ENCODE data around the gene GTSE1.
"Not testable (repeated sequence)": the region's sequence is repeated elsewhere in the genome, so short reads cannot be mapped to it uniquely, and the experiment has no call there.

GTSE1 gene

DNA sequence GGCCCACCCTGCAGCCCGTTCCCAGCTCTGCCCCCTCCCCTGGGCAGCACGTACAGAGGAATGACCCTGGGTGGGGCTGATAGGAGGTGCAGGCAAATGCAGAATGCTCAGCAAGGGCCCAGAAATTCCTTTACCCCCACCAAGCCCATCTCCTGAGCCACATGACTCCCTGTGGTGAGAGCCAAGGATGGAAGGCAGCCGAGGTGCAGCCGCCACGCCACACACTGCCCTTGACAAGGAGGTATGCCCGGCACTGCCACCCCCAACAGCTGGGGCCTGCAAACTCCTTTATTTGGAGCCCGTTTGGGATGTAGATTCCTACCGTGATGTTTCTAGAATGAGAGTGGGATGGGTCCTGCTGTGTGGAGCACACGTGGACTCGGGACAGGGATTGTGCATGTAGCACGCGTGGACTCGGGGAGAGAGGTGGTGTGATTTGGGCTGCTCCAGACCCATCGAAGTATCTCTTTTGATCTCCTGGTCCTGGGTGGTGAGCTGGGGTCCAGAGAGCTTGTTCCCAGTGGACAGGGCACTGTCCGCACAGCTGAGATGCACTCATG, 12.9 kb downstream of the GTSE1 start:
- no peak overlapping the region for H3K4me3 ChIP-seq
- H3K36me3 ChIP-seq: no peaks in the 10 kb centered on the region
- H3K27me3 ChIP-seq: no peaks in the 10 kb centered on the region
- intact Hi-C loops (cut with DNase I; ENCODE audit: low total_unique reads): no loop called here
- no peaks in the 10 kb centered on the region for H3K4me1 ChIP-seq
- no peak for DNase-seq
- TF ChIP-seq, protein P1, sequence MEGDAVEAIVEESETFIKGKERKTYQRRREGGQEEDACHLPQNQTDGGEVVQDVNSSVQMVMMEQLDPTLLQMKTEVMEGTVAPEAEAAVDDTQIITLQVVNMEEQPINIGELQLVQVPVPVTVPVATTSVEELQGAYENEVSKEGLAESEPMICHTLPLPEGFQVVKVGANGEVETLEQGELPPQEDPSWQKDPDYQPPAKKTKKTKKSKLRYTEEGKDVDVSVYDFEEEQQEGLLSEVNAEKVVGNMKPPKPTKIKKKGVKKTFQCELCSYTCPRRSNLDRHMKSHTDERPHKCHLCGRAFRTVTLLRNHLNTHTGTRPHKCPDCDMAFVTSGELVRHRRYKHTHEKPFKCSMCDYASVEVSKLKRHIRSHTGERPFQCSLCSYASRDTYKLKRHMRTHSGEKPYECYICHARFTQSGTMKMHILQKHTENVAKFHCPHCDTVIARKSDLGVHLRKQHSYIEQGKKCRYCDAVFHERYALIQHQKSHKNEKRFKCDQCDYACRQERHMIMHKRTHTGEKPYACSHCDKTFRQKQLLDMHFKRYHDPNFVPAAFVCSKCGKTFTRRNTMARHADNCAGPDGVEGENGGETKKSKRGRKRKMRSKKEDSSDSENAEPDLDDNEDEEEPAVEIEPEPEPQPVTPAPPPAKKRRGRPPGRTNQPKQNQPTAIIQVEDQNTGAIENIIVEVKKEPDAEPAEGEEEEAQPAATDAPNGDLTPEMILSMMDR (IDR thresholded peaks at IDR 0.05): no peak
- H3K9me3 ChIP-seq: no peaks in the 10 kb centered on the region
- no peak overlapping the region for H3K27ac ChIP-seq

DNA sequence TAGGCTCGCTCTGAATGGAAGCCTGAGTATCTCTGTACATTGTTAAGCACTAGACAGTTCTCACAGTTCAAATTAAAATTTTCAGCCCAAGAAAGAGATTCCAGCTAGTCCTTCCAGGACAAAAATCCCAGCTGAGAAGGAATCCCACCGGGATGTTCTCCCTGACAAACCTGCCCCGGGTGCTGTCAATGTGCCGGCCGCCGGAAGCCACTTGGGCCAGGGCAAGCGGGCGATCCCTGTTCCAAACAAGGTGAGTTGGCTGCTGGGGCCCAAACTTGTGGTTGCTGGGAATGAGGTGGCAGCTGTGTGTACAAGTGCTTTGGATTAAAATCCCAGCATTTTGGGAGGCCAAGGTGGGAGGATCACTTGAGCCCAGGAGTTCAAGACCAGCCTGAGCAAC, 15.4 kb downstream of the GTSE1 start:
- intact Hi-C loops (cut with DNase I; ENCODE audit: low total_unique reads): loop anchor here (2.0 kb wide), 1 partner anchor 189 kb away; no protein-coding TSS in a partner anchor
- H3K27me3 ChIP-seq: no peaks in the 10 kb centered on the region
- H3K27ac ChIP-seq: no peak overlapping the region
- TF ChIP-seq, protein P1 (IDR thresholded peaks at IDR 0.05): no peak
- H3K4me3 ChIP-seq: no peak overlapping the region
- DNase-seq: no peak
- H3K9me3 ChIP-seq: no peaks in the 10 kb centered on the region
- H3K36me3 ChIP-seq: no peaks in the 10 kb centered on the region
- H3K4me1 ChIP-seq: no peaks in the 10 kb centered on the region

DNA sequence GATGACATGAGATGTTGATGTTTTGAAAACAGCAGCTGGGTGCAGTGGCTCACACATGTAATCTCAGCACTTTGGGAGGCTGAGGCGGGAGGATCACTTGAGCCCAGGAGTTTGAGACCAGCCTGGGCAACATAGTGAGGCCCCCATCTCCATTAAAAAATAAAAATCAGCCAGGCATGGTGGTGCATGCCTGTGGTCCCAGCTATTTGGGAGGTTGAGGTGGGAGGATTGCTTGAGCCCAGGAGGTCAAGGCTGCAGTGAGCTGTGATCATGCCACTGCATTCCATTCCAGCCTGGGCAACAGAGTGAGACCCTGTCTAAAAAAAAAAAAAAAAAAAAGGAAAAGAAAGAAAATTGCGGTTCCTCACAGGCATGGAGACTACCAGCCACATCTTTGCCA, 16.2 kb downstream of the GTSE1 start:
- not testable (repeated sequence) for H3K27ac ChIP-seq, DNase-seq, H3K4me3 ChIP-seq, H3K4me1 ChIP-seq, H3K27me3 ChIP-seq, H3K9me3 ChIP-seq, H3K36me3 ChIP-seq
- intact Hi-C loops (cut with DNase I; ENCODE audit: low total_unique reads): loop anchor here (2.0 kb wide), 1 partner anchor 190 kb away; no protein-coding TSS in a partner anchor

DNA sequence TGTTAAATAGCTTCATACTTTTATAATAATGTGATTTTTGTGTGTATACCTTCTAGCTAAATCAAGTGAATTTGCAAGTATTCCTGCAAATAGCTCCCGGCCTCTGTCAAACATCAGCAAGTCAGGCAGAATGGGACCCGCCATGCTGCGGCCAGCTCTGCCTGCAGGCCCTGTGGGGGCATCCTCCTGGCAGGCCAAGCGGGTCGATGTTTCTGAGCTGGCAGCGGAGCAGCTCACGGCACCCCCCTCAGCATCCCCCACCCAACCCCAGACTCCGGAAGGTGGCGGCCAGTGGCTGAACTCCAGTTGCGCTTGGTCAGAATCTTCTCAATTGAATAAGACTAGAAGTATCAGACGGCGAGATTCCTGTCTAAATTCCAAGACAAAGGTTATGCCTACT, 19.3 kb downstream of the GTSE1 start:
- H3K4me1 ChIP-seq: no peaks in the 10 kb centered on the region
- no peak for DNase-seq
- no peaks in the 10 kb centered on the region for H3K9me3 ChIP-seq
- intact Hi-C loops (cut with DNase I; ENCODE audit: low total_unique reads): no loop called here
- no peak overlapping the region for H3K4me3 ChIP-seq
- TF ChIP-seq, protein P1 (IDR thresholded peaks at IDR 0.05): no peak
- H3K27me3 ChIP-seq: no peaks in the 10 kb centered on the region
- no peaks in the 10 kb centered on the region for H3K36me3 ChIP-seq
- H3K27ac ChIP-seq: no peak overlapping the region

DNA sequence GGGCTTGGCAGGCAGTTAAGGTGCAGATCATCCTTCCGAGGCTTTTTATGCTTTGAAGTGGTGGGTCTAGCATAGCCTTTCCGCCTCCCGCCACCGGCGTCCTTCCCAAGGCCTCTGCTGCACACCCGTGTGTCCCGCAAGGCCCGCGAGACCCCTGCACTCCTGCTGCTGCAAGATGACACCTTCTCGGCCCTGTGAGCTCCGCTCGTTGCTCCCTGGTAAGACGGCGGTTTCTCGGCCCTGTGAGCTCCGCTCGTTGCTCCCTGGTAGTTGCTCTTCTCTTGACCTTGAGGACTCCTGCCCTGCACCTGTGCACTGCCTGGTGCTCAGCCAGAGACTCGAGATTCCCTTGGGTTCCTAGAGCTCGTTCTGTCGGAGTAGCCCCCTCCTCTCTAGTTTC, 21.0 kb downstream of the GTSE1 start:
- intact Hi-C loops (cut with DNase I; ENCODE audit: low total_unique reads): no loop called here
- DNase-seq: no peak
- H3K4me3 ChIP-seq: no peak overlapping the region
- no peaks in the 10 kb centered on the region for H3K9me3 ChIP-seq
- TF ChIP-seq, protein P1 (IDR thresholded peaks at IDR 0.05): no peak
- H3K4me1 ChIP-seq: no peaks in the 10 kb centered on the region
- no peaks in the 10 kb centered on the region for H3K36me3 ChIP-seq
- no peak overlapping the region for H3K27ac ChIP-seq
- H3K27me3 ChIP-seq: no peaks in the 10 kb centered on the region

DNA sequence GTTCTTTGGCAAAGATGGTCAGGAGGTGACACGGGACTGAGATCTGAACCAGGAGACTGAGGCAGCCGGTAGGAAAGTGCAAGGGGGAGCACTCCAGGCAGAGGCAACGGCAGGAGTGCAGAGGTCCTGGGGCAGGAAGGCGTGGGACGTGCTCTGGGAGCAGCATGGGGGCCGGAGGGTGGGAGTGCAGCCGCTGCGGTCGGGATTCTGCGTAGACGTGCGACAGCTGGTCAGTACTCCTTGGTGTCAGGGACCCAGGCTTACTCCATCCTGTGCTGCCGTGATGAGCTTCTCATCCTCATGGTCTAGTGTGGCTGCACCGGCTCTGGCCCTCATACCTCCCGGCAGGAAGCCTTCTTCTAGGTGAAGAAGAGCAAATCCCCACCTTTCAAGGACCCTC, 21.9 kb downstream of the GTSE1 start:
- Histone ChIP-seq H3K27ac (no peak overlapping the region), H3K4me3 (no peak overlapping the region), H3K9me3 (no peaks in the 10 kb centered on the region), H3K27me3 (no peaks in the 10 kb centered on the region), H3K36me3 (no peaks in the 10 kb centered on the region), H3K4me1 (no peaks in the 10 kb centered on the region)
- intact Hi-C loops (cut with DNase I; ENCODE audit: low total_unique reads): no loop called here
- TF ChIP-seq, protein P1 (IDR thresholded peaks at IDR 0.05): no peak
- no peak for DNase-seq

Measured in tibial artery (tissue), 4 donors.